C4-2B (cell line): Measurements from ENCODE around the gene GRAP2.

ENCODE experiments used
- CTCF ChIP-seq: fragments of 450-650 bp; conservative IDR thresholded peaks from 2 replicates; pipeline ENCODE4 v1.5.1; 2017; ENCODE audit warnings: mild to moderate bottlenecking
- ZFX ChIP-seq: fragments of 450-650 bp; IDR thresholded peaks from 2 replicates; pipeline ENCODE4 v1.6.1; 2017

GRCh38 chr22:39991159-39991860 is 90.4 kb downstream of the GRAP2 start:
- TF ChIP-seq CTCF = no peak
- no peak for TF ChIP-seq ZFX
